ENCODE measurements around the gene MED13.

DNA sequence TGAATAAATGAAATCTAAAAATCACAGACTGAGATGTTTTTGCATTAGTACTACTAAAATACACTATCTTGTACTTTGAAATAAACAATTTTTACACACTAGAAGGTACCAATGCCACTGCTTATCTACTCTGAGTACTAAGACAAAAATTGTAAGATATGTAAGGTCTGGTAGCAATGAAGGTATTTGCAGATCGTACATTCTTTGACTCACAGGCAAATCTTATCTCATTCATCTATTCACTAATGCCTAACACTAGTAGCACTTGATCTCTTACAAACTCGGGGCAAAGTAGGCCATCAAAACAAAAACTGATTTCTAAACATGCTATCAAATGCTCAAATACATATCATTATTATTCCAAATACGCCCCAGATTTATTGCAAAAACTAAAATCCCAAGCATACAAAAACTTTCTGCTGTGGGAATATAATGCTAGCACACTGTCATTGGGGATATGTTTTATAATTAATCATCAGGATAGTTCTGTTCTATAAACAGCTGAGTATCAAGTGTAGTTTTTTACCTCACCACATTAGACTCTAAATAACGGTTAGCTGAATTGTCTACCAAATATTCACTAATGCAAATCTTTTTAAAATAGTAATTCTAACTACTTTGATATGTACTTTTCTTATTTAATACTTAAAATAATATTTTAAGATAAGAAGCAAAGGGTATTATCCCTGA, 68.0 kb downstream of the MED13 start:
- TF ChIP-seq, protein P1, sequence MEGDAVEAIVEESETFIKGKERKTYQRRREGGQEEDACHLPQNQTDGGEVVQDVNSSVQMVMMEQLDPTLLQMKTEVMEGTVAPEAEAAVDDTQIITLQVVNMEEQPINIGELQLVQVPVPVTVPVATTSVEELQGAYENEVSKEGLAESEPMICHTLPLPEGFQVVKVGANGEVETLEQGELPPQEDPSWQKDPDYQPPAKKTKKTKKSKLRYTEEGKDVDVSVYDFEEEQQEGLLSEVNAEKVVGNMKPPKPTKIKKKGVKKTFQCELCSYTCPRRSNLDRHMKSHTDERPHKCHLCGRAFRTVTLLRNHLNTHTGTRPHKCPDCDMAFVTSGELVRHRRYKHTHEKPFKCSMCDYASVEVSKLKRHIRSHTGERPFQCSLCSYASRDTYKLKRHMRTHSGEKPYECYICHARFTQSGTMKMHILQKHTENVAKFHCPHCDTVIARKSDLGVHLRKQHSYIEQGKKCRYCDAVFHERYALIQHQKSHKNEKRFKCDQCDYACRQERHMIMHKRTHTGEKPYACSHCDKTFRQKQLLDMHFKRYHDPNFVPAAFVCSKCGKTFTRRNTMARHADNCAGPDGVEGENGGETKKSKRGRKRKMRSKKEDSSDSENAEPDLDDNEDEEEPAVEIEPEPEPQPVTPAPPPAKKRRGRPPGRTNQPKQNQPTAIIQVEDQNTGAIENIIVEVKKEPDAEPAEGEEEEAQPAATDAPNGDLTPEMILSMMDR (IDR thresholded peaks at IDR 0.05), result no peak
- no peak for TF ChIP-seq POLR2A (IDR thresholded peaks at IDR 0.05)
